ENCODE data around the gene ERC1. TPM values are rescaled to one million over a fixed set of nuclear protein-coding genes. Genes with fewer than 3 reads are reported as not detected.

Gene ERC1
- total and polyA plus RNA-seq, 2 donors from 2014 or later: 5.1 to 68.3 TPM

DNA sequence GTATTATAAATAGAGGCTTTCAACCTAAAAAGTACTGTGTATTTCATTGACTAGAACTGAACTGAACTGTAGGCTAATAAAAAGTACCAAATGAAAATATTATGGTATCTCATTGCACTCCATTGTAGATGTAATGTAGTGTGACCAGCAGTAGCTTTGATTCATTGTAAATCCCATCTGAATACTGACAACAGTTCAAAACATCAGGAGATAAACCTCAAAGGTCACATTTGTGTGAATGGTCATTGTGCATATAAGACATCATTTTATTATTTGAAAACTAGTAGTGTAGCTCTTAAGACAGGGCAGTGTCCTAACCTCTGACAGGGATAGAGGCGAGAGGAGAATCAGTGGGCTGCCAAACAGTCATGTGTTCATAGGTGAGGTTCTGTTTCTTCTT is 316.8 kb downstream of the ERC1 start:
- Histone ChIP-seq H3K27me3 (ENCODE audit: control insufficient read depth, insufficient read depth, low read length) (no peaks in the 10 kb centered on the region), H3K4me1 (ENCODE audit: control insufficient read depth in 2 of 3, insufficient read depth in 2 of 3, low read depth in 1 of 3, low read length in 3 of 3) (peaks cover 0 to 12% (median 0%) of the 10 kb centered on the region in 3 donors), H3K36me3 (ENCODE audit: control insufficient read depth in 2 of 3, insufficient read depth in 3 of 3, low read length in 3 of 3) (no peaks in the 10 kb centered on the region), H3K4me3 (ENCODE audit: low read length in 3 of 3) (no peak overlapping the region), H3K9ac (ENCODE audit: low read length in 3 of 3) (no peak overlapping the region), H3K9me3 (ENCODE audit: control insufficient read depth in 2 of 3, insufficient read depth in 1 of 3, low read length in 3 of 3) (no peaks in the 10 kb centered on the region), H3K27ac (ENCODE audit: low read depth in 2 of 2, low read length in 2 of 2) (no peak overlapping the region)
- FAIRE-seq: no peak
- no peak for TF ChIP-seq CTCF (IDR thresholded peaks at IDR 0.05; ENCODE audit: borderline replicate concordance, extremely low read depth, insufficient read depth)
- intact Hi-C loops (cut with DNase I): no loop called here
- DNase-seq: no peak

GRCh38 chr12:1309613-1310012 is 318.6 kb downstream of the ERC1 start:
- Histone ChIP-seq H3K4me3 (ENCODE audit: low read length in 3 of 3) (no peak overlapping the region), H3K27me3 (ENCODE audit: control insufficient read depth, insufficient read depth, low read length) (no peaks in the 10 kb centered on the region), H3K27ac (ENCODE audit: low read depth in 2 of 2, low read length in 2 of 2) (no peak overlapping the region), H3K36me3 (ENCODE audit: control insufficient read depth in 2 of 3, insufficient read depth in 3 of 3, low read length in 3 of 3) (no peaks in the 10 kb centered on the region), H3K9me3 (ENCODE audit: control insufficient read depth in 2 of 3, insufficient read depth in 1 of 3, low read length in 3 of 3) (no peaks in the 10 kb centered on the region), H3K4me1 (ENCODE audit: control insufficient read depth in 2 of 3, insufficient read depth in 2 of 3, low read depth in 1 of 3, low read length in 3 of 3) (peaks cover 0 to 12% (median 0%) of the 10 kb centered on the region in 3 donors), H3K9ac (ENCODE audit: low read length in 3 of 3) (no peak overlapping the region)
- intact Hi-C loops (cut with DNase I): no loop called here
- no peak for FAIRE-seq
- DNase-seq: no peak
- TF ChIP-seq CTCF (IDR thresholded peaks at IDR 0.05; ENCODE audit: borderline replicate concordance, extremely low read depth, insufficient read depth): no peak

DNA sequence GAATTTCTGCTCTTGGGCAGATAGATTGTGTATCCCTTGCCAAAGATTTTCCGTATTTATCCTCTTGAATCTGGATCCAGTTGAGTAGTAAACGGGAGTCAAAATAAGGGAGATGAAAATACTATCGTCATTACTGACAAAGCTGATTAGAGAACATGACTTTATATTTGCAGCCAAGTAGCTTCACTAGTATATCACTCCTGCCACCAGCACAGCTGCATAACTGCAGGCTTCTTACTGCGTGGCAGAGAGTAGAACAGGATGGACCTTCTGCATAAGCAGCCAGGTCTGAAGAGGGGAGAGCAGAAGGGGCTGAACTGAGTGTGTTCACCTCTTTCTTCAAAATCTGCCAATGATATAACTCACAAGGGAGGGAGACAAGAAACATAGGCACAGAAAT is 319.6 kb downstream of the ERC1 start:
- no peak for TF ChIP-seq CTCF (IDR thresholded peaks at IDR 0.05; ENCODE audit: borderline replicate concordance, extremely low read depth, insufficient read depth)
- Histone ChIP-seq H3K36me3 (ENCODE audit: control insufficient read depth in 2 of 3, insufficient read depth in 3 of 3, low read length in 3 of 3) (no peaks in the 10 kb centered on the region), H3K4me3 (ENCODE audit: low read length in 3 of 3) (no peak overlapping the region), H3K9me3 (ENCODE audit: control insufficient read depth in 2 of 3, insufficient read depth in 1 of 3, low read length in 3 of 3) (no peaks in the 10 kb centered on the region), H3K9ac (ENCODE audit: low read length in 3 of 3) (no peak overlapping the region), H3K27me3 (ENCODE audit: control insufficient read depth, insufficient read depth, low read length) (no peaks in the 10 kb centered on the region), H3K4me1 (ENCODE audit: control insufficient read depth in 2 of 3, insufficient read depth in 2 of 3, low read depth in 1 of 3, low read length in 3 of 3) (peaks cover 0 to 10% (median 0%) of the 10 kb centered on the region in 3 donors), H3K27ac (ENCODE audit: low read depth in 2 of 2, low read length in 2 of 2) (no peak overlapping the region)
- DNase-seq (no peak), FAIRE-seq (no peak)
- intact Hi-C loops (cut with DNase I): no loop called here

DNA sequence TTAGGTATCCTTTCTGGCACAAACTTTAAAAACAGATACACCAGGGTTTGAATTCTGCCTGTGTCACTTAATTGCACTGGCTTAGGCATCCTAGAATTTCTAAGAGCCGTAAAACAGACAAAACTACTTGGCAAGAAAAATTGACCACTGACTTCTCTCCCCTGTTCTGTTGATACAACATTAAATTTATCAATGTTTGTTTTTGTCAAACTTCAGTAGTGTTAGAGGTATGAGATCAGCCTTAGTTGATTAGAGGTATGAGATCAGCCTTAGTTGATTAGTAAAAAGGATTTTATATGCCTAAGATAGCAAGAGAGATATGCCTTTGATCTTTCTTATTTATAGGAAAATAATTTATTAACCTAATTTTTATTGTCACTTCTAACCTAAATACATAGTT is 320.1 kb downstream of the ERC1 start:
- FAIRE-seq: no peak
- no peaks in the 10 kb centered on the region for H3K27me3 ChIP-seq (ENCODE audit: control insufficient read depth, insufficient read depth, low read length)
- H3K36me3 ChIP-seq (ENCODE audit: control insufficient read depth in 2 of 3, insufficient read depth in 3 of 3, low read length in 3 of 3): no peaks in the 10 kb centered on the region
- intact Hi-C loops (cut with DNase I): no loop called here
- no peak for DNase-seq
- H3K4me3 ChIP-seq (ENCODE audit: low read length in 3 of 3): no peak overlapping the region
- no peak for TF ChIP-seq CTCF (IDR thresholded peaks at IDR 0.05; ENCODE audit: borderline replicate concordance, extremely low read depth, insufficient read depth)
- peaks cover 0 to 5% (median 0%) of the 10 kb centered on the region in 3 donors for H3K4me1 ChIP-seq (ENCODE audit: control insufficient read depth in 2 of 3, insufficient read depth in 2 of 3, low read depth in 1 of 3, low read length in 3 of 3)
- H3K9me3 ChIP-seq (ENCODE audit: control insufficient read depth in 2 of 3, insufficient read depth in 1 of 3, low read length in 3 of 3): no peaks in the 10 kb centered on the region
- no peak overlapping the region for H3K27ac ChIP-seq (ENCODE audit: low read depth in 2 of 2, low read length in 2 of 2)
- no peak overlapping the region for H3K9ac ChIP-seq (ENCODE audit: low read length in 3 of 3)

Measured in kidney (tissue), 14 donors.